NT2/D1 (cell line): ENCODE measurements around the gene SLC2A1.

ENCODE experiments used
- DNase-seq: peaks from one replicate; pipeline ENCODE4 v3.0.0-alpha.2; 2011; ENCODE audit warnings: low read depth, low spot score
- H3K27me3 ChIP-seq: 2 replicates; pipeline ENCODE4 v1.6.0; 2011; ENCODE audit warnings: mild to moderate bottlenecking; ENCODE audit not compliant: insufficient read length, insufficient read depth
- H3K36me3 ChIP-seq: 2 replicates; pipeline ENCODE4 v1.6.1; 2011; ENCODE audit warnings: mild to moderate bottlenecking, low read length, mixed read lengths; ENCODE audit not compliant: insufficient read depth, insufficient read length
- H3K4me1 ChIP-seq: 2 replicates; pipeline ENCODE4 v1.5.1; 2011; ENCODE audit not compliant: insufficient read depth, insufficient read length
- H3K4me3 ChIP-seq: 2 replicates; pipeline ENCODE4 v1.5.1; 2011; ENCODE audit warnings: low read depth; ENCODE audit not compliant: insufficient read length
- H3K9ac ChIP-seq: 2 replicates; pipeline ENCODE4 v1.6.0; 2011; ENCODE audit warnings: low read depth; ENCODE audit not compliant: insufficient read length
- H3K9me3 ChIP-seq: 2 replicates; pipeline ENCODE4 v1.5.1; 2011; ENCODE audit warnings: mild to moderate bottlenecking, low read length; ENCODE audit not compliant: insufficient read depth
- SUZ12 ChIP-seq: IDR thresholded peaks from 2 replicates; pipeline ENCODE4 v1.6.1; 2011; ENCODE audit not compliant: insufficient read length, insufficient read depth; ENCODE audit errors: extremely low read depth
- YY1 ChIP-seq: IDR thresholded peaks from 2 replicates; pipeline ENCODE4 v1.6.1; 2011; ENCODE audit not compliant: insufficient read length, insufficient read depth
- ZNF274 ChIP-seq: IDR thresholded peaks from 2 replicates; pipeline ENCODE4 v1.6.1; 2011; ENCODE audit warnings: mild to moderate bottlenecking, low read depth, low read length

SLC2A1 gene

DNA sequence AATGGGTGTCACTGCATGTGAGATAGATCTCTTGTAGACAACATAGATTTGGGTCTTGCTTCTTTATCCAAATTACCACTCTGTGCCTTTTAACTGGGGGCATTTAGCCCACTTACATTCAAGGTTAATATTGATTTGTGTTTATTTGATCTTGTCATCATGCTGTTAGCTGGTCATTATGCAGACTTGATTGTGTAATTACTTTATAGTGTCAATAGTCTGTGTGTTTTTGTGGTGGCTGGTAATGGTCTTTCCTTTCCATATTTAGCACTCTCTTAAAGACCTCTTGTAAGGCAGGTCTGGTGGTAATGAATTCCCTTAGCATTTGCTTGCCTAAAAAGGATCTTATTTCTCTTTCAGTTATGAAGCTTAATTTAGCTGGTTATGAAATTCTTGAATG is 82.7 kb downstream of the SLC2A1 start:
- no peak for TF ChIP-seq SUZ12
- TF ChIP-seq ZNF274, result no peak
- TF ChIP-seq YY1, result no peak
- no peak overlapping the region for H3K4me3 ChIP-seq
- H3K36me3 ChIP-seq, result no peaks in the 10 kb centered on the region
- DNase-seq, result no peak
- no peak overlapping the region for H3K9ac ChIP-seq
- H3K4me1 ChIP-seq, result no peaks in the 10 kb centered on the region
- H3K27me3 ChIP-seq, result no peaks in the 10 kb centered on the region
- peaks cover 15% of the 10 kb centered on the region; the same call in 1 of the 2 replicates for H3K9me3 ChIP-seq
